ENCODE results near the gene ZSCAN25. TPM values are rescaled to one million over a fixed set of nuclear protein-coding genes. Genes with fewer than 3 reads are reported as not detected.
A peak's percentile ranks its signal among the peaks of the same experiment; 100 is the strongest.

ZSCAN25 gene
- total and polyA plus RNA-seq, 2 donors = 9.8 to 16.7 TPM

GRCh38 chr7:99623091-99623693 is 6.4 kb downstream of the ZSCAN25 start:
- Histone ChIP-seq H3K4me1 (ENCODE audit: control insufficient read depth in 2 of 2, insufficient read depth in 2 of 2, low read length in 2 of 2) (peaks cover 24 to 34% of the 10 kb centered on the region in 2 donors), H3K27me3 (ENCODE audit: control insufficient read depth in 2 of 2, insufficient read depth in 1 of 2, low read length in 1 of 2) (no peaks in the 10 kb centered on the region), H3K36me3 (ENCODE audit: control insufficient read depth in 2 of 2, insufficient read depth in 2 of 2, low read length in 1 of 2) (peaks cover 68 to 95% of the 10 kb centered on the region in 2 donors), H3K27ac (ENCODE audit: low read depth in 1 of 2, low read length in 1 of 2) (peak overlapping the region; percentile 84 to 96), H3K4me3 (ENCODE audit: low read length in 2 of 2) (no peak overlapping the region), H3K9me3 (ENCODE audit: control insufficient read depth in 2 of 2, insufficient read depth in 1 of 2, low read length in 1 of 2) (no peaks in the 10 kb centered on the region)
- WGBS = 88% methylated on average over 7 of the region's 7 CpGs
- no peak for DNase-seq (ENCODE audit: low read depth in 6 of 9, low spot score in 9 of 9)

GRCh38 chr7:99623702-99624447 is 7.1 kb downstream of the ZSCAN25 start:
- H3K9me3 ChIP-seq (ENCODE audit: control insufficient read depth in 2 of 2, insufficient read depth in 1 of 2, low read length in 1 of 2) = no peaks in the 10 kb centered on the region
- 80% methylated on average over 9 of the region's 9 CpGs for WGBS
- H3K27me3 ChIP-seq (ENCODE audit: control insufficient read depth in 2 of 2, insufficient read depth in 1 of 2, low read length in 1 of 2) = no peaks in the 10 kb centered on the region
- peak in 4 of 9 donors; percentile 28 to 68 (median 33) for DNase-seq (ENCODE audit: low read depth in 6 of 9, low spot score in 9 of 9)
- H3K36me3 ChIP-seq (ENCODE audit: control insufficient read depth in 2 of 2, insufficient read depth in 2 of 2, low read length in 1 of 2) = peaks cover 70 to 97% of the 10 kb centered on the region in 2 donors
- H3K27ac ChIP-seq (ENCODE audit: low read depth in 1 of 2, low read length in 1 of 2) = peak overlapping the region; percentile 84 to 96
- peak overlapping the region; percentile 9 to 28 for H3K4me3 ChIP-seq (ENCODE audit: low read length in 2 of 2)
- H3K4me1 ChIP-seq (ENCODE audit: control insufficient read depth in 2 of 2, insufficient read depth in 2 of 2, low read length in 2 of 2) = peaks cover 24 to 34% of the 10 kb centered on the region in 2 donors

- Histone ChIP-seq H3K4me1 (ENCODE audit: control insufficient read depth in 2 of 2, insufficient read depth in 2 of 2, low read length in 2 of 2) (peaks cover 24 to 34% of the 10 kb centered on the region in 2 donors), H3K36me3 (ENCODE audit: control insufficient read depth in 2 of 2, insufficient read depth in 2 of 2, low read length in 1 of 2) (peaks cover 75 to 97% of the 10 kb centered on the region in 2 donors), H3K4me3 (ENCODE audit: low read length in 2 of 2) (peak overlapping the region; percentile 9 to 28), H3K27ac (ENCODE audit: low read depth in 1 of 2, low read length in 1 of 2) (peak overlapping the region; percentile 84 to 96), H3K9me3 (ENCODE audit: control insufficient read depth in 2 of 2, insufficient read depth in 1 of 2, low read length in 1 of 2) (no peaks in the 10 kb centered on the region), H3K27me3 (ENCODE audit: control insufficient read depth in 2 of 2, insufficient read depth in 1 of 2, low read length in 1 of 2) (no peaks in the 10 kb centered on the region)
- peak; percentile 62 to 94 (median 80) for DNase-seq (ENCODE audit: low read depth in 6 of 9, low spot score in 9 of 9)
- WGBS = 15% methylated on average over 16 of the region's 16 CpGs
Observed at GRCh38 chr7:99624484-99624883, 7.7 kb downstream of the ZSCAN25 start.

GRCh38 chr7:99625321-99625720 is 8.6 kb downstream of the ZSCAN25 start:
- no peaks in the 10 kb centered on the region for H3K9me3 ChIP-seq (ENCODE audit: control insufficient read depth in 2 of 2, insufficient read depth in 1 of 2, low read length in 1 of 2)
- H3K4me3 ChIP-seq (ENCODE audit: low read length in 2 of 2) = no peak overlapping the region
- peaks cover 24 to 34% of the 10 kb centered on the region in 2 donors for H3K4me1 ChIP-seq (ENCODE audit: control insufficient read depth in 2 of 2, insufficient read depth in 2 of 2, low read length in 2 of 2)
- H3K36me3 ChIP-seq (ENCODE audit: control insufficient read depth in 2 of 2, insufficient read depth in 2 of 2, low read length in 1 of 2) = peaks cover 75 to 97% of the 10 kb centered on the region in 2 donors
- H3K27ac ChIP-seq (ENCODE audit: low read depth in 1 of 2, low read length in 1 of 2) = peak overlapping the region; percentile 84 to 96
- WGBS = 93% methylated on average over 5 of the region's 5 CpGs
- no peaks in the 10 kb centered on the region for H3K27me3 ChIP-seq (ENCODE audit: control insufficient read depth in 2 of 2, insufficient read depth in 1 of 2, low read length in 1 of 2)
- DNase-seq (ENCODE audit: low read depth in 6 of 9, low spot score in 9 of 9) = no peak

GRCh38 chr7:99625961-99626360 is 9.2 kb downstream of the ZSCAN25 start:
- H3K4me1 ChIP-seq (ENCODE audit: control insufficient read depth in 2 of 2, insufficient read depth in 2 of 2, low read length in 2 of 2) = peaks cover 24 to 34% of the 10 kb centered on the region in 2 donors
- no peak overlapping the region for H3K27ac ChIP-seq (ENCODE audit: low read depth in 1 of 2, low read length in 1 of 2)
- no peaks in the 10 kb centered on the region for H3K27me3 ChIP-seq (ENCODE audit: control insufficient read depth in 2 of 2, insufficient read depth in 1 of 2, low read length in 1 of 2)
- DNase-seq (ENCODE audit: low read depth in 6 of 9, low spot score in 9 of 9) = no peak
- no peak overlapping the region for H3K4me3 ChIP-seq (ENCODE audit: low read length in 2 of 2)
- WGBS = 98% methylated on average over 4 of the region's 4 CpGs
- no peaks in the 10 kb centered on the region for H3K9me3 ChIP-seq (ENCODE audit: control insufficient read depth in 2 of 2, insufficient read depth in 1 of 2, low read length in 1 of 2)
- peaks cover 73 to 94% of the 10 kb centered on the region in 2 donors for H3K36me3 ChIP-seq (ENCODE audit: control insufficient read depth in 2 of 2, insufficient read depth in 2 of 2, low read length in 1 of 2)

GRCh38 chr7:99626661-99627060 is 9.9 kb downstream of the ZSCAN25 start:
- WGBS = 92% methylated on average over 1 of the region's 1 CpG
- no peak for DNase-seq (ENCODE audit: low read depth in 6 of 9, low spot score in 9 of 9)
- peaks cover 24 to 34% of the 10 kb centered on the region in 2 donors for H3K4me1 ChIP-seq (ENCODE audit: control insufficient read depth in 2 of 2, insufficient read depth in 2 of 2, low read length in 2 of 2)

GRCh38 chr7:99627513-99627912 is 10.8 kb downstream of the ZSCAN25 start:
- DNase-seq (ENCODE audit: low read depth in 6 of 9, low spot score in 9 of 9) = no peak
- peaks cover 23 to 30% of the 10 kb centered on the region in 2 donors for H3K4me1 ChIP-seq (ENCODE audit: control insufficient read depth in 2 of 2, insufficient read depth in 2 of 2, low read length in 2 of 2)
- 98% methylated on average over 11 of the region's 11 CpGs for WGBS
- H3K27ac ChIP-seq (ENCODE audit: low read depth in 1 of 2, low read length in 1 of 2) = no peak overlapping the region
- H3K4me3 ChIP-seq (ENCODE audit: low read length in 2 of 2) = no peak overlapping the region
- peaks cover 72 to 95% of the 10 kb centered on the region in 2 donors for H3K36me3 ChIP-seq (ENCODE audit: control insufficient read depth in 2 of 2, insufficient read depth in 2 of 2, low read length in 1 of 2)
- no peaks in the 10 kb centered on the region for H3K27me3 ChIP-seq (ENCODE audit: control insufficient read depth in 2 of 2, insufficient read depth in 1 of 2, low read length in 1 of 2)
- no peaks in the 10 kb centered on the region for H3K9me3 ChIP-seq (ENCODE audit: control insufficient read depth in 2 of 2, insufficient read depth in 1 of 2, low read length in 1 of 2)

More at GRCh38 chr7:99626661-99627060, 9.9 kb downstream of the ZSCAN25 start:
- peaks cover 72 to 93% of the 10 kb centered on the region in 2 donors for H3K36me3 ChIP-seq (ENCODE audit: control insufficient read depth in 2 of 2, insufficient read depth in 2 of 2, low read length in 1 of 2)
- no peak overlapping the region for H3K4me3 ChIP-seq (ENCODE audit: low read length in 2 of 2)
- no peaks in the 10 kb centered on the region for H3K27me3 ChIP-seq (ENCODE audit: control insufficient read depth in 2 of 2, insufficient read depth in 1 of 2, low read length in 1 of 2)
- H3K27ac ChIP-seq (ENCODE audit: low read depth in 1 of 2, low read length in 1 of 2) = no peak overlapping the region
- no peaks in the 10 kb centered on the region for H3K9me3 ChIP-seq (ENCODE audit: control insufficient read depth in 2 of 2, insufficient read depth in 1 of 2, low read length in 1 of 2)

GRCh38 chr7:99628471-99629465 is 12.0 kb downstream of the ZSCAN25 start:
- DNase-seq (ENCODE audit: low read depth in 6 of 9, low spot score in 9 of 9) = no peak
- Histone ChIP-seq H3K4me1 (ENCODE audit: control insufficient read depth in 2 of 2, insufficient read depth in 2 of 2, low read length in 2 of 2) (peaks cover 13 to 19% of the 10 kb centered on the region in 2 donors), H3K9me3 (ENCODE audit: control insufficient read depth in 2 of 2, insufficient read depth in 1 of 2, low read length in 1 of 2) (no peaks in the 10 kb centered on the region), H3K27me3 (ENCODE audit: control insufficient read depth in 2 of 2, insufficient read depth in 1 of 2, low read length in 1 of 2) (no peaks in the 10 kb centered on the region), H3K27ac (ENCODE audit: low read depth in 1 of 2, low read length in 1 of 2) (no peak overlapping the region), H3K36me3 (ENCODE audit: control insufficient read depth in 2 of 2, insufficient read depth in 2 of 2, low read length in 1 of 2) (peaks cover 62 to 89% of the 10 kb centered on the region in 2 donors), H3K4me3 (ENCODE audit: low read length in 2 of 2) (no peak overlapping the region)
- WGBS = 94% methylated on average over 14 of the region's 14 CpGs

Measured in thymus (tissue), 11 donors.